GM23338 (cell line): ENCODE data around the gene HOXC9. TPM values are rescaled to one million over a fixed set of nuclear protein-coding genes. Genes with fewer than 3 reads are reported as not detected.

ENCODE experiments used
- ATAC-seq: fragments of 200-7000 bp; cut with Tn5 transposase; 3 replicates; pipeline ENCODE4 v1.9.1; 2020
- DNase-seq: peaks from one replicate; pipeline ENCODE4 v3.0.0-alpha.2; 2015; ENCODE audit warnings: low spot score
- H2AFZ ChIP-seq: fragments of 200-600 bp; sonication (generic); 2 replicates; pipeline ENCODE4 v1.8.0; 2016; ENCODE audit warnings: antibody characterized with exemption, mild to moderate bottlenecking, moderate library complexity
- H3F3A ChIP-seq: fragments of 200-600 bp; sonication (generic); replicated peaks from 2 replicates; pipeline ENCODE4 v1.8.0; 2017; ENCODE audit warnings: antibody characterized with exemption, mixed run types, low read depth
- H3K27ac ChIP-seq: fragments of 200-600 bp; sonication (generic); 2 replicates; pipeline ENCODE4 v1.6.1; 2016; ENCODE audit warnings: low read depth
- H3K27me3 ChIP-seq: fragments of 200-600 bp; sonication (generic); 2 replicates; pipeline ENCODE4 v1.8.0; 2016; ENCODE audit warnings: mild to moderate bottlenecking, mixed run types, moderate library complexity; ENCODE audit not compliant: insufficient read depth
- H3K36me3 ChIP-seq: fragments of 200-600 bp; sonication (generic); 2 replicates; pipeline ENCODE4 v1.8.0; 2016; ENCODE audit warnings: mild to moderate bottlenecking; ENCODE audit not compliant: insufficient read depth
- H3K4me1 ChIP-seq: fragments of 200-600 bp; sonication (generic); 2 replicates; pipeline ENCODE4 v1.8.0; 2016; ENCODE audit warnings: mild to moderate bottlenecking, moderate library complexity; ENCODE audit not compliant: insufficient read depth
- H3K4me2 ChIP-seq: fragments of 200-600 bp; sonication (generic); 2 replicates; pipeline ENCODE4 v1.7.1; 2017; ENCODE audit warnings: mixed run types
- H3K4me3 ChIP-seq: fragments of 200-600 bp; sonication (generic); 2 replicates; pipeline ENCODE4 v1.6.1; 2016; ENCODE audit warnings: mixed run types
- H3K79me2 ChIP-seq: fragments of 200-600 bp; sonication (generic); replicated peaks from 2 replicates; pipeline ENCODE4 v1.8.0; 2017; ENCODE audit warnings: mild to moderate bottlenecking; ENCODE audit not compliant: insufficient read depth
- H3K9me2 ChIP-seq: fragments of 200-600 bp; sonication (generic); 2 replicates; pipeline ENCODE4 v1.8.0; 2017; ENCODE audit not compliant: insufficient read depth
- H4K20me1 ChIP-seq: fragments of 200-600 bp; sonication (generic); replicated peaks from 2 replicates; pipeline ENCODE4 v1.8.0; 2017; ENCODE audit warnings: mild to moderate bottlenecking; ENCODE audit not compliant: insufficient read depth
- H3K27ac Mint-ChIP-seq: 2 replicates; pipeline ENCODE4 v1.8.0; 2020; ENCODE audit warnings: inconsistent platforms, mild to moderate bottlenecking, moderate library complexity, mixed read lengths
- H3K27me3 Mint-ChIP-seq: 3 replicates; pipeline ENCODE4 v1.8.0; 2022; ENCODE audit warnings: low read depth, mild to moderate bottlenecking, moderate library complexity, mixed read lengths, inconsistent platforms; ENCODE audit not compliant: insufficient read depth, poor library complexity
- H3K36me3 Mint-ChIP-seq: 3 replicates; pipeline ENCODE4 v1.8.0; 2021; ENCODE audit warnings: low read depth, mild to moderate bottlenecking, inconsistent platforms, moderate library complexity, mixed read lengths
- H3K4me1 Mint-ChIP-seq: 3 replicates; pipeline ENCODE4 v1.8.0; 2020; ENCODE audit warnings: mild to moderate bottlenecking, inconsistent platforms, mixed read lengths
- H3K4me3 Mint-ChIP-seq: 3 replicates; pipeline ENCODE4 v1.8.0; 2021; ENCODE audit warnings: moderate library complexity, mild to moderate bottlenecking, inconsistent platforms, mixed read lengths
- H3K9me3 Mint-ChIP-seq: 3 replicates; pipeline ENCODE4 v1.8.0; 2020; ENCODE audit warnings: moderate library complexity, mild to moderate bottlenecking, inconsistent platforms, mixed read lengths
- CREB1 ChIP-seq: fragments of 250-450 bp; sonication (Bioruptor Pico); IDR thresholded peaks from 2 replicates; pipeline ENCODE4 v1.5.0; 2020; ENCODE audit warnings: low read depth, mild to moderate bottlenecking, moderate library complexity
- CTCF ChIP-seq, 2 experiments: fragments of 200-600 bp in 1 of 2; sonication (generic) in 1 of 2; conservative IDR thresholded peaks; 2 replicates each; pipeline versions ENCODE4 v1.5.1 to v1.6.1; 2016 to 2017; ENCODE audit warnings: antibody characterized with exemption in 2 of 2, low read depth in 2 of 2, mild to moderate bottlenecking in 2 of 2, moderate library complexity in 1 of 2
- EZH2 ChIP-seq: fragments of 200-600 bp; sonication (generic); IDR thresholded peaks from one replicate; pipeline ENCODE4 v1.8.0; 2017; ENCODE audit warnings: antibody characterized with exemption, mild to moderate bottlenecking, low read depth; ENCODE audit not compliant: unreplicated experiment
- EZH2phosphoT487 ChIP-seq: fragments of 200-600 bp; sonication (generic); IDR thresholded peaks from one replicate; pipeline ENCODE4 v1.8.1; 2018; ENCODE audit warnings: antibody characterized with exemption; ENCODE audit not compliant: unreplicated experiment
- NANOG ChIP-seq: IDR thresholded peaks from 2 replicates; pipeline ENCODE4 v1.6.1; 2016; ENCODE audit warnings: antibody characterized with exemption, borderline replicate concordance
- STAT1 ChIP-seq: IDR thresholded peaks from one replicate; pipeline ENCODE4 v1.6.1; 2016; ENCODE audit warnings: antibody characterized with exemption; ENCODE audit not compliant: unreplicated experiment
- ZNF114 ChIP-seq: fragments of 250-450 bp; sonication (Bioruptor Pico); IDR thresholded peaks from 2 replicates; pipeline ENCODE4 v1.5.0; 2020; ENCODE audit warnings: mild to moderate bottlenecking, moderate library complexity
- polyA plus RNA-seq: library from polyadenylated mRNA; unstranded; fragments of >200 nt; fragmentation: Nextera tagmentation; extraction: Ambion mirVana; gene quantifications from 2 replicates; pipeline ENCODE4 v1.2.1, GENCODE V29; 2016
- total RNA-seq: library from RNA; depleted of rRNA; stranded (reverse); fragments of >200 nt; shearing (Covaris generic); gene quantifications from 2 replicates; pipeline ENCODE4 v1.2.3, GENCODE V29; 2014
- TF ChIP-seq, protein P1 (sequence below): IDR thresholded peaks from 2 replicates; pipeline ENCODE4 v1.6.1; 2016; ENCODE audit warnings: antibody characterized with exemption
- TF ChIP-seq, protein P2 (sequence below): IDR thresholded peaks from one replicate; pipeline ENCODE4 v1.6.1; 2018; ENCODE audit warnings: antibody characterized with exemption; ENCODE audit not compliant: unreplicated experiment

Gene HOXC9
- total and polyA plus RNA-seq, 2 experiments from 2014 or later = not detected

- H3K27ac Mint-ChIP-seq = no peak overlapping the region
- H3K4me1 Mint-ChIP-seq = peaks cover 46% of the 10 kb centered on the region
- Histone ChIP-seq H4K20me1 (peaks cover 12% of the 10 kb centered on the region), H2AFZ (peak overlapping the region; percentile 74; the same call in 1 of the 2 replicates), H3F3A (peaks cover 34% of the 10 kb centered on the region), H3K27me3 (peaks cover 100% of the 10 kb centered on the region), H3K36me3 (no peaks in the 10 kb centered on the region), H3K4me3 (peak overlapping the region; percentile 51), H3K27ac (no peak overlapping the region), H3K4me2 (peak overlapping the region; percentile 81), H3K4me1 (peaks cover 39% of the 10 kb centered on the region), H3K9me2 (no peaks in the 10 kb centered on the region), H3K79me2 (no peaks in the 10 kb centered on the region)
- DNase-seq (peak; percentile 88), ATAC-seq (peak; percentile 49)
- TF ChIP-seq EZH2 = peak; percentile 62
- TF ChIP-seq, protein P1, sequence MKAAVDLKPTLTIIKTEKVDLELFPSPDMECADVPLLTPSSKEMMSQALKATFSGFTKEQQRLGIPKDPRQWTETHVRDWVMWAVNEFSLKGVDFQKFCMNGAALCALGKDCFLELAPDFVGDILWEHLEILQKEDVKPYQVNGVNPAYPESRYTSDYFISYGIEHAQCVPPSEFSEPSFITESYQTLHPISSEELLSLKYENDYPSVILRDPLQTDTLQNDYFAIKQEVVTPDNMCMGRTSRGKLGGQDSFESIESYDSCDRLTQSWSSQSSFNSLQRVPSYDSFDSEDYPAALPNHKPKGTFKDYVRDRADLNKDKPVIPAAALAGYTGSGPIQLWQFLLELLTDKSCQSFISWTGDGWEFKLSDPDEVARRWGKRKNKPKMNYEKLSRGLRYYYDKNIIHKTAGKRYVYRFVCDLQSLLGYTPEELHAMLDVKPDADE = 0 out of 2 replicates have a peak, but pooled peaks have one; percentile 10
- peak; percentile 49 for TF ChIP-seq EZH2phosphoT487
- TF ChIP-seq CTCF (conservative IDR thresholded peaks at IDR 0.05; ENCODE audit: low read depth in 2 of 2) = no peak
- peak overlapping the region; percentile 63 for H3K4me3 Mint-ChIP-seq
- peaks cover 3% of the 10 kb centered on the region; the same call in 2 of the 3 replicates for H3K9me3 Mint-ChIP-seq
- H3K36me3 Mint-ChIP-seq = no peaks in the 10 kb centered on the region
- peaks cover 100% of the 10 kb centered on the region for H3K27me3 Mint-ChIP-seq
Measured at GRCh38 chr12:53995378-53996239, 4.4 kb upstream of the HOXC9 start.

- Histone ChIP-seq H3K4me2 (peak overlapping the region; percentile 81), H3K4me1 (peaks cover 30% of the 10 kb centered on the region), H2AFZ (no peak overlapping the region), H4K20me1 (peaks cover 13% of the 10 kb centered on the region), H3K4me3 (peak overlapping the region; percentile 51), H3K27ac (no peak overlapping the region), H3F3A (peaks cover 33% of the 10 kb centered on the region), H3K79me2 (no peaks in the 10 kb centered on the region), H3K27me3 (peaks cover 100% of the 10 kb centered on the region), H3K9me2 (no peaks in the 10 kb centered on the region), H3K36me3 (no peaks in the 10 kb centered on the region)
- no peaks in the 10 kb centered on the region for H3K36me3 Mint-ChIP-seq
- peaks cover 3% of the 10 kb centered on the region for H3K9me3 Mint-ChIP-seq
- H3K27ac Mint-ChIP-seq = no peak overlapping the region
- ATAC-seq (peak; percentile 2; the same call in 2 of the 3 replicates), DNase-seq (peak; percentile 62)
- H3K4me3 Mint-ChIP-seq = peak overlapping the region; percentile 55
- H3K4me1 Mint-ChIP-seq = peaks cover 42% of the 10 kb centered on the region
- TF ChIP-seq NANOG (no peak), EZH2phosphoT487 (peak; percentile 14), CREB1 (CRISPR knock-in tag) (no peak), ZNF114 (CRISPR knock-in tag) (no peak), STAT1 (no peak), EZH2 (peak; percentile 88)
- TF ChIP-seq, protein P2, sequence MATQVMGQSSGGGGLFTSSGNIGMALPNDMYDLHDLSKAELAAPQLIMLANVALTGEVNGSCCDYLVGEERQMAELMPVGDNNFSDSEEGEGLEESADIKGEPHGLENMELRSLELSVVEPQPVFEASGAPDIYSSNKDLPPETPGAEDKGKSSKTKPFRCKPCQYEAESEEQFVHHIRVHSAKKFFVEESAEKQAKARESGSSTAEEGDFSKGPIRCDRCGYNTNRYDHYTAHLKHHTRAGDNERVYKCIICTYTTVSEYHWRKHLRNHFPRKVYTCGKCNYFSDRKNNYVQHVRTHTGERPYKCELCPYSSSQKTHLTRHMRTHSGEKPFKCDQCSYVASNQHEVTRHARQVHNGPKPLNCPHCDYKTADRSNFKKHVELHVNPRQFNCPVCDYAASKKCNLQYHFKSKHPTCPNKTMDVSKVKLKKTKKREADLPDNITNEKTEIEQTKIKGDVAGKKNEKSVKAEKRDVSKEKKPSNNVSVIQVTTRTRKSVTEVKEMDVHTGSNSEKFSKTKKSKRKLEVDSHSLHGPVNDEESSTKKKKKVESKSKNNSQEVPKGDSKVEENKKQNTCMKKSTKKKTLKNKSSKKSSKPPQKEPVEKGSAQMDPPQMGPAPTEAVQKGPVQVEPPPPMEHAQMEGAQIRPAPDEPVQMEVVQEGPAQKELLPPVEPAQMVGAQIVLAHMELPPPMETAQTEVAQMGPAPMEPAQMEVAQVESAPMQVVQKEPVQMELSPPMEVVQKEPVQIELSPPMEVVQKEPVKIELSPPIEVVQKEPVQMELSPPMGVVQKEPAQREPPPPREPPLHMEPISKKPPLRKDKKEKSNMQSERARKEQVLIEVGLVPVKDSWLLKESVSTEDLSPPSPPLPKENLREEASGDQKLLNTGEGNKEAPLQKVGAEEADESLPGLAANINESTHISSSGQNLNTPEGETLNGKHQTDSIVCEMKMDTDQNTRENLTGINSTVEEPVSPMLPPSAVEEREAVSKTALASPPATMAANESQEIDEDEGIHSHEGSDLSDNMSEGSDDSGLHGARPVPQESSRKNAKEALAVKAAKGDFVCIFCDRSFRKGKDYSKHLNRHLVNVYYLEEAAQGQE = no peak
- H3K27me3 Mint-ChIP-seq = peaks cover 100% of the 10 kb centered on the region
Measured at GRCh38 chr12:53996240-53997203, 3.4 kb upstream of the HOXC9 start.
